Cardiac muscle cell (in vitro differentiated cells and primary cell): ENCODE results near the gene CACUL1. TPM values are rescaled to one million over a fixed set of nuclear protein-coding genes. Genes with fewer than 3 reads are reported as not detected.

Experiments
- DNase-seq, 2 donors: peaks; one replicate each; pipeline versions ENCODE4 v3.0.0 to v3.0.0-alpha.2; 2010 to 2017; ENCODE audit warnings: low read depth in 1 of 2, low spot score in 1 of 2
- H3K27ac ChIP-seq: fragments of 200-600 bp; sonication (generic); 2 replicates; pipeline ENCODE4 v1.5.1; 2016
- H3K27me3 ChIP-seq: fragments of 200-600 bp; sonication (generic); 2 replicates; pipeline ENCODE4 v1.6.0; 2016; ENCODE audit warnings: control low read depth
- H3K36me3 ChIP-seq: fragments of 200-600 bp; sonication (generic); 2 replicates; pipeline ENCODE4 v1.5.1; 2016; ENCODE audit warnings: control low read depth
- H3K4me1 ChIP-seq: fragments of 200-600 bp; sonication (generic); 2 replicates; pipeline ENCODE4 v1.8.1; 2017; ENCODE audit warnings: low read depth, mild to moderate bottlenecking, mixed run types
- H3K4me3 ChIP-seq: fragments of 200-600 bp; sonication (generic); 2 replicates; pipeline ENCODE4 v1.5.1; 2016; ENCODE audit warnings: mild to moderate bottlenecking
- H3K9me3 ChIP-seq: fragments of 200-600 bp; sonication (generic); 2 replicates; pipeline ENCODE4 v1.5.1; 2017; ENCODE audit warnings: low read depth, mild to moderate bottlenecking, control low read depth
- polyA plus RNA-seq: library from polyadenylated mRNA; unstranded; fragments of >200 nt; fragmentation: Nextera tagmentation; extraction: Ambion mirVana; gene quantifications from 2 replicates; pipeline ENCODE4 v1.2.1, GENCODE V29; 2016
- total RNA-seq: library from RNA; depleted of rRNA; stranded (reverse); fragments of >200 nt; gene quantifications from 2 replicates; pipeline ENCODE4 v1.2.3, GENCODE V29; 2016
- TF ChIP-seq, protein P1 (sequence below): IDR thresholded peaks from 2 replicates; pipeline ENCODE4 v1.5.1; 2012; ENCODE audit warnings: low read depth, mild to moderate bottlenecking, low read length

CACUL1 gene
- total and polyA plus RNA-seq, 2 experiments from 2014 or later = 35.6 to 40.5 TPM

DNA sequence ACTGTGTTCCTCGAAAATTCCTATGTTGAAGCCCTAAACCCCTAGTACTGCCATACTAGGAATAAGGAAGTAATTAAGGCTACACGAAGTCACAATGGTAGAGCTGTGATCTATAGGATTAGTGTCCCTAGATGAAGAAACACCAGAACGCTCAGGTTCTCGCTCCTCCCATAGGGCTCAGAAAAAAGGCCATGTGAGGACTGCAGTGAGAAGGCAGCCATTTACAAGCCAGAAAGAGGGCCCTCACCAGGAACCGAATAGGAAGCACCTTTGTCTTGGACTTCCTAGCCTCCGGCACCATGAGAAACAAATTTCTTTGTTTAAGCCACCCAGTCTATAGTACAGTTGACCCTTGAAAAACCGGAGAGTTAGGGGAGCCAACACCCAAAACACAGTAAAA is 46.2 kb downstream of the CACUL1 start:
- Histone ChIP-seq H3K36me3 (peaks cover 4% of the 10 kb centered on the region), H3K27ac (no peak overlapping the region), H3K4me3 (no peak overlapping the region), H3K4me1 (no peaks in the 10 kb centered on the region), H3K9me3 (no peaks in the 10 kb centered on the region), H3K27me3 (no peaks in the 10 kb centered on the region)
- TF ChIP-seq, protein P1, sequence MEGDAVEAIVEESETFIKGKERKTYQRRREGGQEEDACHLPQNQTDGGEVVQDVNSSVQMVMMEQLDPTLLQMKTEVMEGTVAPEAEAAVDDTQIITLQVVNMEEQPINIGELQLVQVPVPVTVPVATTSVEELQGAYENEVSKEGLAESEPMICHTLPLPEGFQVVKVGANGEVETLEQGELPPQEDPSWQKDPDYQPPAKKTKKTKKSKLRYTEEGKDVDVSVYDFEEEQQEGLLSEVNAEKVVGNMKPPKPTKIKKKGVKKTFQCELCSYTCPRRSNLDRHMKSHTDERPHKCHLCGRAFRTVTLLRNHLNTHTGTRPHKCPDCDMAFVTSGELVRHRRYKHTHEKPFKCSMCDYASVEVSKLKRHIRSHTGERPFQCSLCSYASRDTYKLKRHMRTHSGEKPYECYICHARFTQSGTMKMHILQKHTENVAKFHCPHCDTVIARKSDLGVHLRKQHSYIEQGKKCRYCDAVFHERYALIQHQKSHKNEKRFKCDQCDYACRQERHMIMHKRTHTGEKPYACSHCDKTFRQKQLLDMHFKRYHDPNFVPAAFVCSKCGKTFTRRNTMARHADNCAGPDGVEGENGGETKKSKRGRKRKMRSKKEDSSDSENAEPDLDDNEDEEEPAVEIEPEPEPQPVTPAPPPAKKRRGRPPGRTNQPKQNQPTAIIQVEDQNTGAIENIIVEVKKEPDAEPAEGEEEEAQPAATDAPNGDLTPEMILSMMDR = no peak
- no peak for DNase-seq

DNA sequence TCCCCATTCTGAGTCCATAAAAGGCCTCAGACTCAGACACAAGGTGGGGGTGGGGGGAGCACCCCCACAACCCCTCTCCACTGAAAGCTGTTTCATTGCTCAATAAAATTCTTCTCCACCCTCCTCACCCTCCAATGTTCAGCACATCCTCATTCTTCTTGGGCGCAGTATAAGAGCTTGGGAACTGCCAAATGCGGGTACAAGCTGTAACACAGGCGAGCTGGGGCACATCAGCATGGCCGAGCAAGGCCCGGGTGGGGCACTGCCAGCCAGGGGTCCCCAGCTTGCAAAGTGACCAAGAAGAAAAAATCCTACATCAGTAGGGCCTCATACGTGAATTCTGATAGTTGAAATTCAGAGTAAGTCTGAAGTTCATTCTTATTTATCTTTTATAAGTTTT is 50.1 kb downstream of the CACUL1 start:
- no peak overlapping the region for H3K27ac ChIP-seq
- TF ChIP-seq, protein P1 = no peak
- no peaks in the 10 kb centered on the region for H3K4me1 ChIP-seq
- no peak overlapping the region for H3K4me3 ChIP-seq
- no peaks in the 10 kb centered on the region for H3K9me3 ChIP-seq
- DNase-seq = no peak
- H3K36me3 ChIP-seq = peaks cover 8% of the 10 kb centered on the region
- H3K27me3 ChIP-seq = no peaks in the 10 kb centered on the region

- H3K27ac ChIP-seq = no peak overlapping the region
These were observed 53.0 kb downstream of the CACUL1 start for GRCh38 chr10:118701529-118702323.

GRCh38 chr10:118698421-118698820 is 56.3 kb downstream of the CACUL1 start:
- Histone ChIP-seq H3K27me3 (no peaks in the 10 kb centered on the region), H3K27ac (no peak overlapping the region), H3K4me3 (no peak overlapping the region), H3K9me3 (no peaks in the 10 kb centered on the region), H3K4me1 (no peaks in the 10 kb centered on the region), H3K36me3 (peaks cover 14% of the 10 kb centered on the region)
- DNase-seq = peak in 1 of 2 donors; percentile 82
- TF ChIP-seq, protein P1 = no peak

More at GRCh38 chr10:118701529-118702323, 53.0 kb downstream of the CACUL1 start:
- H3K4me1 ChIP-seq = no peaks in the 10 kb centered on the region
- no peaks in the 10 kb centered on the region for H3K9me3 ChIP-seq
- DNase-seq = no peak
- no peaks in the 10 kb centered on the region for H3K27me3 ChIP-seq
- peaks cover 6% of the 10 kb centered on the region for H3K36me3 ChIP-seq
- TF ChIP-seq, protein P1 = no peak
- no peak overlapping the region for H3K4me3 ChIP-seq

GRCh38 chr10:118694848-118695247 is 59.9 kb downstream of the CACUL1 start:
- no peaks in the 10 kb centered on the region for H3K9me3 ChIP-seq
- H3K4me1 ChIP-seq = no peaks in the 10 kb centered on the region
- peak overlapping the region; percentile 48 for H3K27ac ChIP-seq
- H3K4me3 ChIP-seq = no peak overlapping the region
- H3K27me3 ChIP-seq = no peaks in the 10 kb centered on the region
- no peak for DNase-seq
- TF ChIP-seq, protein P1 = no peak
- H3K36me3 ChIP-seq = peaks cover 20% of the 10 kb centered on the region
